ENCODE data around the gene MTFR1L. TPM values are rescaled to one million over a fixed set of nuclear protein-coding genes. Genes with fewer than 3 reads are reported as not detected.

Gene MTFR1L
- total RNA-seq, 5 donors from 2014 or later (not counting 1 experiment from before 2014, with no cell fraction given), result 39.6 to 48.1 (median 41.6) TPM

DNA sequence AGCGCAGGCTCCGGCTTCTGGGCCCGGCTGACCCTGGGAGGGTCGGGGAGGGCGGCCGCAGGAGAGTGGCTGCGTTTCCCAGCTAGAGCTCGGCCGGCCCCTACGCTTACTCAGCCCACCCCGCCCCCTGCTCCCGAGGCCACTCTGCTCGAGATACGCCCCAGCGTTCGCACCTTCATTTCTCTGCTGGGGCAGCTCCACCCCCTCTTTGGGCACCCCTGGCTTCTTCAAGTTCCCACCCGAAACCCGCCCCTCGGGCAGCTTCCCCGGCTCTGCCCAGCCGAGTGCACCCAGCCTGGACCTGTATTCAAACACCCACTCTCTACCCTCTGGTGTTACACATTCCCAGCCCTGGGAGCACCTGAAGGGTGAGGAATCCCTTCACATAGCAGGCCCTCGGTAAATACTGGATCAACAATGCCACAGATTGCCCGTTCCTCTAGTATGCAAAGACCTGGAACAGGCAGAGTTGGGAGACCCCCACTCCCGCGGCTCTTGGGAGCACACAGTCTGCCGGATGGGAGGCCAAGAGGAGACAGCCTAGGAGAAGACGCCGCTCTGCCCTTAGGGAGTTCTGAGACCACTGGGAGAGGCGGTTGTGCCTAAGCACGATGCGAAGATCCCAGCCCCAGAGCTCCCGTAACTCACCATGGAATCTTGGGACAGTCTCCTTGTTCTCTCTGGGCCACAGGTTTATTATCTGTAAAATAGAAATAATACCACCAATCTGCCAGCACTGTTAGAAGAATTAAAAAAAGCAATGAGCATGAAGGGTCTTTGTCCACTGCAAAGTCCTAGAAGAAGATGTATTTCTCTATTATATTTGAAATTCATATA is 56.3 kb downstream of the MTFR1L start:
- no peaks in the 10 kb centered on the region for H3K36me3 Mint-ChIP-seq
- no peaks in the 10 kb centered on the region for H3K9me3 ChIP-seq
- DNase-seq, result peak in 3 of 35 experiments; percentile 8 to 23 (median 14)
- ATAC-seq (replicated peaks in 1 of 4), result peak in 3 of 4 experiments; percentile 31 to 44 (median 36)
- H3K36me3 ChIP-seq (ENCODE audit: control insufficient read depth in 2 of 2, extremely low read depth in 1 of 2, insufficient read depth in 1 of 2, low read length in 1 of 2), result no peaks in the 10 kb centered on the region
- H3K27ac Mint-ChIP-seq, result peak overlapping the region; percentile 57 to 75
- H3K4me3 ChIP-seq (ENCODE audit: control insufficient read depth in 1 of 2, extremely low read depth in 1 of 2, low read length in 1 of 2), result peak overlapping the region; percentile 58 to 62
- peak overlapping the region; percentile 73 to 86 (median 79) for H3K4me3 Mint-ChIP-seq
- WGBS (ENCODE audit: insufficient coverage), result 32% methylated on average over 24 of the region's 32 CpGs
- peak overlapping the region; percentile 38 for H3K27ac ChIP-seq (ENCODE audit: low read length)
- ChIA-PET POLR2A (no interaction called here), CTCF (interaction anchor here in 1 of 2 donors (0.7 to 1.2 kb wide), 2 partner anchors 19 to 20 kb away, joined by 3 to 4 read pairs; no protein-coding TSS in a partner anchor)
- no peaks in the 10 kb centered on the region for H3K9me3 Mint-ChIP-seq
- peaks cover 0 to 13% of the 10 kb centered on the region in 2 experiments for H3K27me3 ChIP-seq (replicated peaks in 1 of 2; ENCODE audit: control insufficient read depth in 2 of 2, extremely low read depth in 1 of 2, insufficient read depth in 2 of 2, low read length in 1 of 2)
- peaks cover 7 to 9% (median 7%) of the 10 kb centered on the region in 3 donors for H3K4me1 Mint-ChIP-seq
- H3K27me3 Mint-ChIP-seq, result no peaks in the 10 kb centered on the region
- H3K4me1 ChIP-seq (ENCODE audit: control insufficient read depth in 1 of 2, extremely low read depth in 1 of 2, insufficient read depth in 2 of 2, low read length in 2 of 2), result peaks cover 6 to 21% of the 10 kb centered on the region in 2 experiments

- H3K9me3 ChIP-seq, result no peaks in the 10 kb centered on the region
- ATAC-seq (replicated peaks in 1 of 4) (no peak), DNase-seq (no peak)
- ChIA-PET POLR2A (no interaction called here), CTCF (interaction anchor here in 1 of 2 donors (1.2 kb wide), 1 partner anchor 19 kb away, joined by 4 read pairs; no protein-coding TSS in a partner anchor)
- no CpG with 5 or more reads among the region's 2 CpGs for WGBS (ENCODE audit: insufficient coverage)
- no peaks in the 10 kb centered on the region for H3K36me3 Mint-ChIP-seq
- H3K4me1 Mint-ChIP-seq, result peaks cover 7 to 9% (median 7%) of the 10 kb centered on the region in 3 donors
- peaks cover 6 to 21% of the 10 kb centered on the region in 2 experiments for H3K4me1 ChIP-seq (ENCODE audit: control insufficient read depth in 1 of 2, extremely low read depth in 1 of 2, insufficient read depth in 2 of 2, low read length in 2 of 2)
- H3K27ac ChIP-seq (ENCODE audit: low read length), result no peak overlapping the region
- no peaks in the 10 kb centered on the region for H3K9me3 Mint-ChIP-seq
- peak overlapping the region in 1 of 3 donors; percentile 73 for H3K4me3 Mint-ChIP-seq
- H3K4me3 ChIP-seq (ENCODE audit: control insufficient read depth in 1 of 2, extremely low read depth in 1 of 2, low read length in 1 of 2), result no peak overlapping the region
- peak overlapping the region in 1 of 2 donors; percentile 75 for H3K27ac Mint-ChIP-seq
- H3K36me3 ChIP-seq (ENCODE audit: control insufficient read depth in 2 of 2, extremely low read depth in 1 of 2, insufficient read depth in 1 of 2, low read length in 1 of 2), result no peaks in the 10 kb centered on the region
- peaks cover 0 to 10% of the 10 kb centered on the region in 2 experiments for H3K27me3 ChIP-seq (replicated peaks in 1 of 2; ENCODE audit: control insufficient read depth in 2 of 2, extremely low read depth in 1 of 2, insufficient read depth in 2 of 2, low read length in 1 of 2)
- no peaks in the 10 kb centered on the region for H3K27me3 Mint-ChIP-seq
These were observed 56.9 kb downstream of the MTFR1L start for GRCh38 chr1:25876693-25877077.

DNA sequence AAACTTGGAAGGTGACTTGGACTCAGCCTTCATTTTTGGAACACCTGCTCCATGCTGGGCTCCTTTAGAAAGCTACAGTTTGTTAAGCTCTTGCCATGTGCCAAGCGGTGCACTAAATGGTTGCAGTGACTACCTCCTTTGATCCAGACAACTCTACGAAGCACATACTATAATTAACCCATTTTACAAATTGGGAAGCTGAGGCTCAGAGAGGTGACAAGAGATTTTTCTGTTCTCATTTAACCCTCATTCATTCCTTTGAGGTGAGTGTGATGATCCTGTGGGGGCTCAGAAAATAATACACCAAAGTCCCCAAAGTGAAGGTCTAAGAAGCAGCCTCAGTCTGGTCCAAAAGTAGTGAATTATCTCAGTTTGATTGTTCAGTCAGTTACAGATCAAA is 57.4 kb downstream of the MTFR1L start:
- ChIA-PET CTCF (interaction anchor here in 1 of 2 donors (0.7 to 1.2 kb wide), 2 partner anchors 18 to 63 kb away, joined by 3 to 4 read pairs; no protein-coding TSS in a partner anchor), POLR2A (interaction anchor here in 1 of 2 donors (0.6 kb wide), 1 partner anchor 1189 kb away, joined by 6 read pairs; no protein-coding TSS in a partner anchor)
- H3K4me3 Mint-ChIP-seq, result no peak overlapping the region
- no peaks in the 10 kb centered on the region for H3K36me3 Mint-ChIP-seq
- Histone ChIP-seq H3K4me1 (ENCODE audit: control insufficient read depth in 1 of 2, extremely low read depth in 1 of 2, insufficient read depth in 2 of 2, low read length in 2 of 2) (peaks cover 6 to 21% of the 10 kb centered on the region in 2 experiments), H3K27me3 (replicated peaks in 1 of 2; ENCODE audit: control insufficient read depth in 2 of 2, extremely low read depth in 1 of 2, insufficient read depth in 2 of 2, low read length in 1 of 2) (peaks cover 0 to 10% of the 10 kb centered on the region in 2 experiments), H3K4me3 (ENCODE audit: control insufficient read depth in 1 of 2, extremely low read depth in 1 of 2, low read length in 1 of 2) (no peak overlapping the region), H3K27ac (ENCODE audit: low read length) (no peak overlapping the region), H3K36me3 (ENCODE audit: control insufficient read depth in 2 of 2, extremely low read depth in 1 of 2, insufficient read depth in 1 of 2, low read length in 1 of 2) (no peaks in the 10 kb centered on the region), H3K9me3 (no peaks in the 10 kb centered on the region)
- peak overlapping the region in 1 of 2 donors; percentile 44 for H3K27ac Mint-ChIP-seq
- no CpG with 5 or more reads among the region's 2 CpGs for WGBS (ENCODE audit: insufficient coverage)
- no peaks in the 10 kb centered on the region for H3K27me3 Mint-ChIP-seq
- ATAC-seq (replicated peaks in 1 of 4), result no peak
- peaks cover 7 to 9% (median 7%) of the 10 kb centered on the region in 3 donors for H3K4me1 Mint-ChIP-seq
- no peaks in the 10 kb centered on the region for H3K9me3 Mint-ChIP-seq
- DNase-seq, result no peak

DNA sequence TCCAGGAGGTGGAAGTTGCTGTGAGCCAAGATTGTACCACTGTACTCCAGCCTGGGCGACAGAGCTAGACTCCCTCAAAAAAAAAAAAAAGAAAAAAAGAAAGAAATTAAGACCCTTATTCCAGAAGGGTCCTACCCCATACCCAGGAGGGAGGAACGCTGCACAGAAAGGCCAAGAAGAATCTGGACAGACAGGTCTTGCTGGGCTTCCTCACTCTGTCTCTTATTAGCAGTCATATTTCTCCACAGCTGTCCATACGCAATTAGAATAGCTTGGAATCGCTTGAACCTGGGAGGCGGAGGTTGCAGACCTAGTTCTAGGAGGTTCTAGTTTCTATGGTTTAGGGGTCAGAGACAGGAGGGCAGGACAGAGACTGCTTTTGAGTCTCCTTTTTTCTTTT is 58.9 kb downstream of the MTFR1L start:
- no peak overlapping the region for H3K27ac Mint-ChIP-seq
- Histone ChIP-seq H3K27me3 (replicated peaks in 1 of 2; ENCODE audit: control insufficient read depth in 2 of 2, extremely low read depth in 1 of 2, insufficient read depth in 2 of 2, low read length in 1 of 2) (peaks cover 0 to 8% of the 10 kb centered on the region in 2 experiments), H3K4me3 (ENCODE audit: control insufficient read depth in 1 of 2, extremely low read depth in 1 of 2, low read length in 1 of 2) (no peak overlapping the region), H3K4me1 (ENCODE audit: control insufficient read depth in 1 of 2, extremely low read depth in 1 of 2, insufficient read depth in 2 of 2, low read length in 2 of 2) (peaks cover 6 to 19% of the 10 kb centered on the region in 2 experiments), H3K27ac (ENCODE audit: low read length) (no peak overlapping the region), H3K9me3 (no peaks in the 10 kb centered on the region), H3K36me3 (ENCODE audit: control insufficient read depth in 2 of 2, extremely low read depth in 1 of 2, insufficient read depth in 1 of 2, low read length in 1 of 2) (no peaks in the 10 kb centered on the region)
- H3K4me3 Mint-ChIP-seq, result no peak overlapping the region
- CTCF ChIA-PET, result no interaction called here
- peaks cover 7% of the 10 kb centered on the region in 3 donors for H3K4me1 Mint-ChIP-seq
- no peaks in the 10 kb centered on the region for H3K9me3 Mint-ChIP-seq
- no CpG with 5 or more reads among the region's 5 CpGs for WGBS (ENCODE audit: insufficient coverage)
- DNase-seq (no peak), ATAC-seq (replicated peaks in 1 of 4) (no peak)
- no peaks in the 10 kb centered on the region for H3K27me3 Mint-ChIP-seq
- POLR2A ChIA-PET, result no interaction called here
- no peaks in the 10 kb centered on the region for H3K36me3 Mint-ChIP-seq

DNA sequence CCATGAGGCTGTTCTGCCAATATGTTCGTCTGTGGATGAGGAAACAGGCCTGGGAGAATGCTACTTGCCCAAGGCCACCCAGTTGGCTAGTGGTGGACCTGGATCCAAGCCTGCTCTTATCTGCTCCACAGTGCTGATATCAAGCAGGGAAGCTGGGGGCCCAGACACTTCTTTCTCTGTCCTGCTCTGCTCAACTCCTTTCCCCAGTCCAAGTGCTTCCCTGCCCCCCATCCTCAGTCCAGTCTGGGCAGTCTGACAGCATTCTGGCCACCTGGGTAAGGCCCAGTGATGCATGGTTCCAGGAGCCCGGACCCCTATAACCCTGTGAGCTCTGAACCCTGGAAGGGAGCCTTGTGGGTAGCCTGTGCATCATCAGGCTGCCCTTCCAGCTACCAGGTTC is 59.9 kb downstream of the MTFR1L start:
- Mint-ChIP-seq H3K4me1 (peaks cover 5 to 7% (median 7%) of the 10 kb centered on the region in 3 donors), H3K4me3 (no peak overlapping the region), H3K9me3 (no peaks in the 10 kb centered on the region), H3K36me3 (no peaks in the 10 kb centered on the region), H3K27ac (no peak overlapping the region), H3K27me3 (no peaks in the 10 kb centered on the region)
- Histone ChIP-seq H3K27me3 (replicated peaks in 1 of 2; ENCODE audit: control insufficient read depth in 2 of 2, extremely low read depth in 1 of 2, insufficient read depth in 2 of 2, low read length in 1 of 2) (peaks cover 0 to 3% of the 10 kb centered on the region in 2 experiments), H3K9me3 (no peaks in the 10 kb centered on the region), H3K36me3 (ENCODE audit: control insufficient read depth in 2 of 2, extremely low read depth in 1 of 2, insufficient read depth in 1 of 2, low read length in 1 of 2) (no peaks in the 10 kb centered on the region), H3K27ac (ENCODE audit: low read length) (no peak overlapping the region), H3K4me3 (ENCODE audit: control insufficient read depth in 1 of 2, extremely low read depth in 1 of 2, low read length in 1 of 2) (no peak overlapping the region), H3K4me1 (ENCODE audit: control insufficient read depth in 1 of 2, extremely low read depth in 1 of 2, insufficient read depth in 2 of 2, low read length in 2 of 2) (peaks cover 3 to 12% of the 10 kb centered on the region in 2 experiments)
- CTCF ChIA-PET, result no interaction called here
- DNase-seq, result no peak
- POLR2A ChIA-PET, result interaction anchor here in 1 of 2 donors (0.6 kb wide), 1 partner anchor 364 kb away, joined by 3 read pairs; no protein-coding TSS in a partner anchor
- WGBS (ENCODE audit: insufficient coverage), result 76% methylated on average over 2 of the region's 2 CpGs
- no peak for ATAC-seq (replicated peaks in 1 of 4)

DNA sequence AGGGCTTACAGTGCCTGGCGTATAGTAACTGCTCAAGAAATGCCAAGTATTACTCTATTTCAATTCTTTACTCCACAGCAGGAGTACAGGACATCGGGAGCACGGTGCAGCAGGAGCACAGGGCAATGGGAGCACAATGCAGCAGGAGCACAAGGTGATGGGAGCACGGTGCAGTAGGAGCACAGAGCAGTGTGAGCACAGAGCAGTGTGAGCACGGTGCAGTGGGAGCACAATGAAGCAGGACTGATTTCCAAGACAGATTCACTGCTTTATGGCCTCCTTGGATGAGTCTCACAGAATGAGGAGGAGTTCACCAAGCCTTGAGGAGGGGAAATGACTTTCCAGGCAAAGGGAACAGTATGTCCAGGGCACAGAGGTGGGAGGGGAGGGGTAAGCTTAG is 60.8 kb downstream of the MTFR1L start:
- no peaks in the 10 kb centered on the region for H3K27me3 Mint-ChIP-seq
- H3K4me1 Mint-ChIP-seq, result peaks cover 2 to 4% (median 3%) of the 10 kb centered on the region in 3 donors
- no peak overlapping the region for H3K4me3 Mint-ChIP-seq
- no peaks in the 10 kb centered on the region for H3K9me3 Mint-ChIP-seq
- H3K27me3 ChIP-seq (replicated peaks in 1 of 2; ENCODE audit: control insufficient read depth in 2 of 2, extremely low read depth in 1 of 2, insufficient read depth in 2 of 2, low read length in 1 of 2), result no peaks in the 10 kb centered on the region
- POLR2A ChIA-PET, result no interaction called here
- no peak for DNase-seq
- H3K4me3 ChIP-seq (ENCODE audit: control insufficient read depth in 1 of 2, extremely low read depth in 1 of 2, low read length in 1 of 2), result no peak overlapping the region
- no peaks in the 10 kb centered on the region for H3K36me3 ChIP-seq (ENCODE audit: control insufficient read depth in 2 of 2, extremely low read depth in 1 of 2, insufficient read depth in 1 of 2, low read length in 1 of 2)
- CTCF ChIA-PET, result no interaction called here
- 88% methylated on average over 4 of the region's 5 CpGs for WGBS (ENCODE audit: insufficient coverage)
- no peak overlapping the region for H3K27ac Mint-ChIP-seq
- no peak overlapping the region for H3K27ac ChIP-seq (ENCODE audit: low read length)
- no peaks in the 10 kb centered on the region for H3K9me3 ChIP-seq
- H3K4me1 ChIP-seq (ENCODE audit: control insufficient read depth in 1 of 2, extremely low read depth in 1 of 2, insufficient read depth in 2 of 2, low read length in 2 of 2), result peaks cover 0 to 7% of the 10 kb centered on the region in 2 experiments
- no peak for ATAC-seq (replicated peaks in 1 of 4)
- H3K36me3 Mint-ChIP-seq, result no peaks in the 10 kb centered on the region

All from T-cell (primary cell).